DND-41 (cell line): ENCODE measurements around the gene TTC23L.
A peak's percentile ranks its signal among the peaks of the same experiment; 100 is the strongest.
"Not testable (repeated sequence)": the region's sequence is repeated elsewhere in the genome, so short reads cannot be mapped to it uniquely, and the experiment has no call there.

Experiments
- ATAC-seq: fragments of 200-7000 bp; cut with Tn5 transposase; 3 replicates; pipeline ENCODE4 v1.9.1; 2021; ENCODE audit warnings: low read depth; ENCODE audit not compliant: insufficient read depth
- DNase-seq: peaks from one replicate; pipeline ENCODE4 v3.0.0-alpha.2; 2020
- H2AFZ ChIP-seq: 2 replicates; pipeline ENCODE4 v1.6.0; 2012; ENCODE audit warnings: low read depth, low read length
- H3K27ac ChIP-seq: 2 replicates; pipeline ENCODE4 v1.5.1; 2012; ENCODE audit warnings: low read length, inconsistent platforms
- H3K27me3 ChIP-seq: fragments of 200-600 bp; sonication (generic); 2 replicates; pipeline ENCODE4 v1.6.0; 2012; ENCODE audit warnings: low read length, mild to moderate bottlenecking, inconsistent platforms; ENCODE audit not compliant: insufficient read depth, poor library complexity
- H3K36me3 ChIP-seq: 2 replicates; pipeline ENCODE4 v1.5.1; 2012; ENCODE audit warnings: low read length, inconsistent platforms; ENCODE audit not compliant: insufficient read depth
- H3K4me1 ChIP-seq: 2 replicates; pipeline ENCODE4 v1.5.1; 2012; ENCODE audit warnings: mild to moderate bottlenecking, low read length; ENCODE audit not compliant: insufficient read depth
- H3K4me2 ChIP-seq: 2 replicates; pipeline ENCODE4 v1.6.0; 2012; ENCODE audit warnings: mild to moderate bottlenecking, moderate library complexity, low read length, inconsistent platforms; ENCODE audit not compliant: insufficient read depth
- H3K4me3 ChIP-seq, 2 experiments: fragments of 200-600 bp in 1 of 2; shearing (Covaris generic) in 1 of 2; 2 replicates each; pipeline ENCODE4 v1.5.1; 2012 to 2016; ENCODE audit warnings: inconsistent platforms in 2 of 2, low read length in 2 of 2, mild to moderate bottlenecking in 2 of 2, low read depth in 1 of 2, moderate library complexity in 1 of 2
- H3K79me2 ChIP-seq: 2 replicates; pipeline ENCODE4 v1.6.0; 2012; ENCODE audit warnings: low read length, inconsistent platforms; ENCODE audit not compliant: insufficient read depth
- H3K9ac ChIP-seq: 2 replicates; pipeline ENCODE4 v1.6.0; 2012; ENCODE audit warnings: low read depth, mild to moderate bottlenecking, inconsistent platforms, low read length, moderate library complexity
- H3K9me3 ChIP-seq: 2 replicates; pipeline ENCODE4 v1.5.1; 2012; ENCODE audit warnings: low read length, moderate library complexity, mild to moderate bottlenecking, inconsistent platforms; ENCODE audit not compliant: insufficient read depth, severe bottlenecking
- H4K20me1 ChIP-seq: 2 replicates; pipeline ENCODE4 v1.6.0; 2012; ENCODE audit warnings: low read length; ENCODE audit not compliant: insufficient read depth
- EZH2 ChIP-seq: IDR thresholded peaks from 3 replicates; pipeline ENCODE4 v1.6.1; 2012; ENCODE audit warnings: borderline replicate concordance, low read depth, mild to moderate bottlenecking, moderate library complexity, low read length, inconsistent platforms; ENCODE audit not compliant: severe bottlenecking
- TF ChIP-seq, protein P1 (sequence below): IDR thresholded peaks from 2 replicates; pipeline ENCODE4 v1.5.1; 2012; ENCODE audit warnings: borderline replicate concordance, low read length, moderate library complexity, mild to moderate bottlenecking; ENCODE audit not compliant: poor library complexity, severe bottlenecking; ENCODE audit errors: extremely low read depth

Gene TTC23L

DNA sequence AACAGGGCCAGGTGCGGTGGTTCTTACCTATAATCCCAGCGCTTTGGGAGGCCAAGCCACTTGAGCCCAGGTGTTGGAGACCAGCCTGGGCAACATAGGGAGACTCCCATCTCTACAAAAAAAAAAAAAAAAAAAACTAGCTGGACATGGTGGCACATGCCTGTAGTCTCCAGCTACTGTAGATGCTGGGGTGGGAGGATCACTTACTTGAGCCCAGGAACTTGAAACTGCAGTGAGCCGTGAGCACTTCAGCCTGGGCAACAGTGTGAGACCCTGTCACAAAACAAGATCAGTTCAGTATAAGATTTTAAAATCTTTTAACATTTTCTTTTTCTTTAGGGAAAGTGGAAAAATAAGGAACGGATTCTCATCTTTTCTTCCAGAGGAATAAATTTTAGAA lies 79.1 kb downstream of the TTC23L start:
- ATAC-seq (no peak), DNase-seq (no peak)
- Histone ChIP-seq H3K4me1 (peaks cover 40% of the 10 kb centered on the region), H3K36me3 (peaks cover 62% of the 10 kb centered on the region), H3K9me3 (no peaks in the 10 kb centered on the region), H3K27me3 (no peaks in the 10 kb centered on the region), H4K20me1 (peaks cover 18% of the 10 kb centered on the region), H3K9ac (peak overlapping the region; percentile 76), H3K27ac (no peak overlapping the region), H3K4me2 (peak overlapping the region; percentile 80), H2AFZ (no peak overlapping the region), H3K79me2 (peaks cover 90% of the 10 kb centered on the region), H3K4me3 (peak overlapping the region in 1 of 2 experiments; percentile 36; a peak in 2 of 4 replicates)
- TF ChIP-seq, protein P1, sequence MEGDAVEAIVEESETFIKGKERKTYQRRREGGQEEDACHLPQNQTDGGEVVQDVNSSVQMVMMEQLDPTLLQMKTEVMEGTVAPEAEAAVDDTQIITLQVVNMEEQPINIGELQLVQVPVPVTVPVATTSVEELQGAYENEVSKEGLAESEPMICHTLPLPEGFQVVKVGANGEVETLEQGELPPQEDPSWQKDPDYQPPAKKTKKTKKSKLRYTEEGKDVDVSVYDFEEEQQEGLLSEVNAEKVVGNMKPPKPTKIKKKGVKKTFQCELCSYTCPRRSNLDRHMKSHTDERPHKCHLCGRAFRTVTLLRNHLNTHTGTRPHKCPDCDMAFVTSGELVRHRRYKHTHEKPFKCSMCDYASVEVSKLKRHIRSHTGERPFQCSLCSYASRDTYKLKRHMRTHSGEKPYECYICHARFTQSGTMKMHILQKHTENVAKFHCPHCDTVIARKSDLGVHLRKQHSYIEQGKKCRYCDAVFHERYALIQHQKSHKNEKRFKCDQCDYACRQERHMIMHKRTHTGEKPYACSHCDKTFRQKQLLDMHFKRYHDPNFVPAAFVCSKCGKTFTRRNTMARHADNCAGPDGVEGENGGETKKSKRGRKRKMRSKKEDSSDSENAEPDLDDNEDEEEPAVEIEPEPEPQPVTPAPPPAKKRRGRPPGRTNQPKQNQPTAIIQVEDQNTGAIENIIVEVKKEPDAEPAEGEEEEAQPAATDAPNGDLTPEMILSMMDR, result no peak
- TF ChIP-seq EZH2, result no peak

DNA sequence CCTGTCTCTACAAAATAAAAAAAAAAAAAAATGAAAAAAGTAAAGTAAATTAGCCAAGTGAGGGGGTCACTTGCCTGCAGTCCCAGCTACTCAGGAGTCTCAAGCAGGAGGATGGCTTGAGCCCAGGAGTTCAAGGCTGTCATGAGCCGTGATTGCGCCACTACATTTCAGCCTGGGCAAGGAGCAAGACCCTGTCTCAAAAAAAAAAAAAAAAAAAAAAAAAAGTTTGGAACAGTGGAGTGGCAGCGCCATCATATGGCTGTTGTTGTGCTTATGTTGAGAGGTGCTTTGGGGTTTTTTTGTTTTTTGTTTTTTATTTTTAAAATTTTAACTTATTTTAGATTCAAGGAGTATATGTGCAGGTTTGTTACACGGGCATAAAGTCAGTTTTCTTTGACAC lies 80.1 kb downstream of the TTC23L start:
- no peak for DNase-seq

DNA sequence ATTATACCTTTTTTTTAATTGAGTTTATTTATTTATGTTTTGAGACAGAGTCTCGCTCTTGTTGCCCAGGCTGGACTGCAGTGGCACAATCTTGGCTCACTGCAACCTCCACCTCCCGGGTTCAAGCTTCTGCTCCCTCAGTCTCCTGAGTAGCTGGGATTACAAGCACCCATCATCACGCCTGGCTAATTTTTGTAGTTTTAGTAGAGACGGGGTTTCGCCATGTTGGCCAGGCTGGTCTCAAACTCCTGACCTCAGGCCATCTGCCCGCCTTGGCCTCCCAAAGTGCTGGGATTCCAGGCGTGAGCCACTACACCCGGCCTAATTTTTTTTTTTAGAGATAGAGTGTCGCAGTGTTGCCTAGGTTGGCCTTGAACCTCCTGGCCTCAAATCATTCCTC lies 84.3 kb downstream of the TTC23L start:
- Histone ChIP-seq H3K79me2 (peaks cover 43% of the 10 kb centered on the region), H3K36me3 (peaks cover 84% of the 10 kb centered on the region)
- H3K27me3 ChIP-seq, H4K20me1 ChIP-seq, H2AFZ ChIP-seq, H3K9me3 ChIP-seq, H3K27ac ChIP-seq, H3K4me2 ChIP-seq, ATAC-seq, DNase-seq, H3K9ac ChIP-seq, H3K4me1 ChIP-seq, H3K4me3 ChIP-seq: not testable (repeated sequence)

More for the DNA sequence above, 80.1 kb downstream of the TTC23L start:
- no peak overlapping the region; a peak in 1 of 4 replicates for H3K4me3 ChIP-seq
- H3K79me2 ChIP-seq, result peaks cover 84% of the 10 kb centered on the region
- H3K27ac ChIP-seq, result no peak overlapping the region
- peak overlapping the region; percentile 80; the same call in 1 of the 2 replicates for H3K4me2 ChIP-seq
- no peak overlapping the region for H2AFZ ChIP-seq
- H3K4me1 ChIP-seq, result peaks cover 30% of the 10 kb centered on the region
- peaks cover 18% of the 10 kb centered on the region for H4K20me1 ChIP-seq
- no peak for TF ChIP-seq EZH2
- TF ChIP-seq, protein P1, result no peak
- no peak overlapping the region for H3K9ac ChIP-seq
- no peaks in the 10 kb centered on the region for H3K27me3 ChIP-seq
- ATAC-seq, result no peak
- H3K9me3 ChIP-seq, result no peaks in the 10 kb centered on the region
- H3K36me3 ChIP-seq, result peaks cover 66% of the 10 kb centered on the region

DNA sequence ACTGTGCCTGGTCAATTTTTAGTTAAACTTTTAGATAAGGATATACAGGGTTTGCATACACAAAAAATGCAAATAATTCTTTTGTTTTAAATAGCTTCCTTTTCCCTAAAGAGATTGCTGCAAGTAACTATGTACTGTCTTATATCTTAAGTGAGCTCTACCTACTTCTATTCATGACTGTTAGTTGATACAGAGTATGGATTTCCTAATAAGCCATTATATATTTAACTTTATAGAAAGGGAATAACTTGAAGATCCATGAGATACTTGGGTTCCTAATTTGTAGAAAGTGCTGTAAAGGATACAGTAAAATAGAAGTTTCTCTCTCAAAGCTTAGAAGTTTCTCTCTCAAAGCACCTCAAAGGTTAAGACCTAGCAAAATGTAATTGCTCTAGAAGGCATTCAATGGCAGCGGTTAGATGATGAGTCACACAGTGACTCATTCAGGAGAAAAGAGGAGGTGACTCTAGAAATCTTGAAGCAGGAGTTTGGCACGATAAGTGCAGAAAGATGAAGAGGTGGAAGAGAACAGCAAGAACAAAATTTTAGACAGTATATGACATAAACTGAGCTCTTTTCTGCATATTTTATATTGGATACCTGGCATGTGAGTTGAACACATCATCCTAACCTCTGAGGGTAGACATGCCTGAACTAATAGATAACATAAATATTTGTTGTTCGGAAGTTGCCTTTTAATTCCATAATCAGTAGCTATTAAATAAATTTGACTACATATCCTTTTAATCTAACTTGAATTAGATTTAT lies 84.9 kb downstream of the TTC23L start:
- no peak for DNase-seq

More for the DNA sequence above, 84.9 kb downstream of the TTC23L start:
- no peak overlapping the region for H3K27ac ChIP-seq
- H3K9me3 ChIP-seq, result no peaks in the 10 kb centered on the region
- H3K36me3 ChIP-seq, result peaks cover 78% of the 10 kb centered on the region
- H3K27me3 ChIP-seq, result no peaks in the 10 kb centered on the region
- TF ChIP-seq, protein P1, result no peak
- TF ChIP-seq EZH2, result no peak
- H4K20me1 ChIP-seq, result no peaks in the 10 kb centered on the region; the same call in 1 of the 2 replicates
- H3K4me2 ChIP-seq, result no peak overlapping the region
- ATAC-seq, result 0 out of 3 replicates have a peak, but pooled peaks have one; percentile 30
- H3K4me3 ChIP-seq, result no peak overlapping the region
- H2AFZ ChIP-seq, result no peak overlapping the region
- H3K79me2 ChIP-seq, result peaks cover 37% of the 10 kb centered on the region
- no peak overlapping the region for H3K9ac ChIP-seq
- peaks cover 11% of the 10 kb centered on the region for H3K4me1 ChIP-seq
